Endothelial cell (in vitro differentiated cells): ENCODE data around the gene OMP. TPM values are rescaled to one million over a fixed set of nuclear protein-coding genes. Genes with fewer than 3 reads are reported as not detected.
A peak's percentile ranks its signal among the peaks of the same experiment; 100 is the strongest.

Source experiments
- DNase-seq: peaks from one replicate; pipeline ENCODE4 v3.0.0; 2021; ENCODE audit warnings: low spot score
- H3K27ac Mint-ChIP-seq: one replicate; pipeline ENCODE4 v1.8.0; 2021; ENCODE audit warnings: mixed read lengths, inconsistent platforms; ENCODE audit not compliant: unreplicated experiment
- H3K27me3 Mint-ChIP-seq: one replicate; pipeline ENCODE4 v1.8.0; 2021; ENCODE audit warnings: mild to moderate bottlenecking, moderate library complexity, mixed read lengths, inconsistent platforms; ENCODE audit not compliant: unreplicated experiment
- H3K36me3 Mint-ChIP-seq: one replicate; pipeline ENCODE4 v1.8.0; 2021; ENCODE audit warnings: mild to moderate bottlenecking, low read depth, mixed read lengths, inconsistent platforms; ENCODE audit not compliant: unreplicated experiment
- H3K4me1 Mint-ChIP-seq: one replicate; pipeline ENCODE4 v1.8.0; 2021; ENCODE audit warnings: mild to moderate bottlenecking, mixed read lengths, inconsistent platforms; ENCODE audit not compliant: unreplicated experiment
- H3K4me3 Mint-ChIP-seq: one replicate; pipeline ENCODE4 v1.8.0; 2021; ENCODE audit warnings: mild to moderate bottlenecking, mixed read lengths, inconsistent platforms; ENCODE audit not compliant: unreplicated experiment
- H3K9me3 Mint-ChIP-seq: one replicate; pipeline ENCODE4 v1.8.0; 2021; ENCODE audit warnings: mixed read lengths, inconsistent platforms; ENCODE audit not compliant: unreplicated experiment
- total RNA-seq: library from RNA; stranded (reverse); fragmentation: NEBNext Ultra II Directional; extraction: Animal tissue kit (Norgen Biotek cat#: 25700); gene quantifications from one replicate; pipeline ENCODE4 v1.2.1, GENCODE V29; 2021; ENCODE audit not compliant: unreplicated experiment
- TF ChIP-seq, protein P1 (sequence below): fragments of 200-600 bp; sonication (generic); IDR thresholded peaks from one replicate; pipeline ENCODE4 v1.5.0; 2021; ENCODE audit warnings: antibody characterized with exemption; ENCODE audit not compliant: unreplicated experiment

Gene OMP
- total RNA-seq, 1 donor from 2014 or later = not detected

DNA sequence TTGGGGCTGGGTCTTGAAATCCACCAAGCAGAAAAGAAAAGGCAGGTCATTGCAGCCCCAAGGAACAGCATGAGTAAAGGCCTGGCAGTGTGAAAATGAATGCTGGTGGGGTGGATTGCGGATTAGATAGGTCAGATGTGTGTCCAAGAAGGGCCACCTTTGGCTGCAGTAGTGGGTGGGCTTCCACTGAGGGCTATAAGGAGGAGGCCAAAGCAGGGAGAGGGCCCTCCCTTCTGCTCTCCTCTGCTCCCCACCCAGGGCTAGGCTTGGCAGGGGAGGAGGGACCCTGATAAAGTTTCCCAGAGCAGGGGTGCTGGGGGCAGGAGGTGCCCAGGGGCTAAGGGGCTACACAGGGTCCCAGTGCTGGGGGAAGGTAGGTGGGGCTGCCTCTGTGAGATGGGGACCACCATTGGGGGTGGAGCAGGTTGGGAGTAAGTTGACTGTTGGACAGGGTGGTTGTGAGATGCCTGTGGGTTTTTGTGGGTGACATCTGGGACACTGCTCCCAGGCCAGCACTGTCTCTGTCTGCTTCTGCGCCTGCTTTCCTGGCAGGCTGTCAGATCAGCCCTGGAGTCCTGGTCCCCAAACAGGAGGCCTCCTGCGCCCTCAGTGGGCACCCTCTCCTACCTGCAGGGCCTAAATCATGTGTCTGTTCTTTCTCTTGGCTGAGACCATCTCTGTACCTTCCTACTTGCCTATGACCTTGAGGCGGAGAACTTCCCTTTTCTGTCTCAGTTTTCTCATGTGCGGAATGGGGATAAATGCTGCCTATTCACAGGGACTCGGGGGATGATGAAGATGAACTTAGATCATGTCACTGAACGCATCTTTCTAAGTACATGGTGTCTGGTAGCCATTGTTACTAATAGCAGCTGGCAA lies 33.9 kb upstream of the OMP start:
- Mint-ChIP-seq H3K4me3 (peak overlapping the region; percentile 34), H3K9me3 (no peaks in the 10 kb centered on the region), H3K36me3 (peaks cover 8% of the 10 kb centered on the region), H3K27ac (peak overlapping the region; percentile 24), H3K4me1 (peaks cover 38% of the 10 kb centered on the region), H3K27me3 (peaks cover 19% of the 10 kb centered on the region)
- TF ChIP-seq, protein P1, sequence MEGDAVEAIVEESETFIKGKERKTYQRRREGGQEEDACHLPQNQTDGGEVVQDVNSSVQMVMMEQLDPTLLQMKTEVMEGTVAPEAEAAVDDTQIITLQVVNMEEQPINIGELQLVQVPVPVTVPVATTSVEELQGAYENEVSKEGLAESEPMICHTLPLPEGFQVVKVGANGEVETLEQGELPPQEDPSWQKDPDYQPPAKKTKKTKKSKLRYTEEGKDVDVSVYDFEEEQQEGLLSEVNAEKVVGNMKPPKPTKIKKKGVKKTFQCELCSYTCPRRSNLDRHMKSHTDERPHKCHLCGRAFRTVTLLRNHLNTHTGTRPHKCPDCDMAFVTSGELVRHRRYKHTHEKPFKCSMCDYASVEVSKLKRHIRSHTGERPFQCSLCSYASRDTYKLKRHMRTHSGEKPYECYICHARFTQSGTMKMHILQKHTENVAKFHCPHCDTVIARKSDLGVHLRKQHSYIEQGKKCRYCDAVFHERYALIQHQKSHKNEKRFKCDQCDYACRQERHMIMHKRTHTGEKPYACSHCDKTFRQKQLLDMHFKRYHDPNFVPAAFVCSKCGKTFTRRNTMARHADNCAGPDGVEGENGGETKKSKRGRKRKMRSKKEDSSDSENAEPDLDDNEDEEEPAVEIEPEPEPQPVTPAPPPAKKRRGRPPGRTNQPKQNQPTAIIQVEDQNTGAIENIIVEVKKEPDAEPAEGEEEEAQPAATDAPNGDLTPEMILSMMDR = no peak
- no peak for DNase-seq

DNA sequence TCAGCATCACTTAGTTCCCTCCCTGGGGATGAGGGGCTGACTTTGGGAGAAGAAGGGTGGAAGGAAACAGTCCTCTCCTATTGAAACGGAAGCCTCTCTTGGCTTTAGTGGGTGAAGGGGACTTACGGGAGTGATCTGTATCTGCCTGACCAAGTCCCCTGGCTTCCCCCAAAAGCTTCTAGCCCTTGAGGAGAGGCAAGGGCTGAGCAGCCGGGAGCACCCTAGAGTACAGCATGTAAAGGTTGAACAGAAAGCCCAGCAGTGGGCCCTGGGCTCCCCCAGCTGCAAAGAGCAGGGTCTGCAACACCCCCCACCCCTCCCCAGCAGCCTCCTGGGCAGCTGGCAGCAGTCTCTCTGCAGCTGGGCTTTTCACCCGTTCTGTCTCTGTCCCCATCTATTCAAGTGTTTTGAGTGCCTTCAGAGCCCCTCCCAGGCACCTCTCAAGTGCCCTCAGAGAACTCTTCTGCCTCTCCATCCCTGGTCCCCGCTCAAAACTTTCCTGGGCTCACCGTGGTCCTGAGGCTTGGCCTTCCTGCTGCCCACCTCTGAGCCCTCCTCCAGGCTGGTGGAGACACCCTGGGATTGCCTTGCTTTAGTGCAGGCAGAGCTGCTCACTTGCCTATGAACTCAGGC lies 33.2 kb upstream of the OMP start:
- Mint-ChIP-seq H3K9me3 (no peaks in the 10 kb centered on the region), H3K27ac (peak overlapping the region; percentile 24), H3K36me3 (peaks cover 8% of the 10 kb centered on the region), H3K4me3 (no peak overlapping the region), H3K4me1 (peaks cover 38% of the 10 kb centered on the region), H3K27me3 (peaks cover 19% of the 10 kb centered on the region)
- DNase-seq = no peak
- TF ChIP-seq, protein P1 = no peak

DNA sequence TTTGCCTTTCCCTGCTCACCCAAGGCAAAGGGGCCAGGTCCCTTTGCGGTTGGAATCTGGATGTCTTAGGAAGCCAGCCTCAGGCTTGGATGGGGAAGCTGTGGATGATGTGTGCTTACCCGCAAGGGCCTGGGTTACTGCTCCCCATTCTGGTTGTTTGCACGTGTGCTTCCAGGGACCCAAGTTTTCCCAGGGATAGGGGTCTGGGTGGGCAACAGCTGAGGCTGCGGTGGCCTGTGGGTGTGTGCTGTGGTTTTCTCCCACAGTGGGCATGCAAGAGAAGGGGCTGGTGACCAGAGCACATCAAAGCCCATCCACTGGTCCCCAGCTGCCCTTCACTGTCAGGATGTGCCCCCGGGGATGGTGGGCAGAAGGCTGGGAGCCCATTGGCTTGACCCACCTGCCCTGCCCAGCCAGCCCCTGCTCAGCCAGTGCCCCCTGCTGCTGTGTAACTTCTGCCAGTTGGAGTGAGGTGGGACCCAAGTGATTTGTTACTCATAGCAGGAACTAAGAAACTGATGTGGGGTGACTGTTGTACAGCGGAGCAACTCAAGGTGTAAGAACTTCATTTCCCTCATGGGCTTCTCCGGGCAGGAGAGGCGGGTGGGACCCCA lies 32.6 kb upstream of the OMP start:
- H3K4me1 Mint-ChIP-seq = peaks cover 38% of the 10 kb centered on the region
- peaks cover 8% of the 10 kb centered on the region for H3K36me3 Mint-ChIP-seq
- TF ChIP-seq, protein P1 = no peak
- no peak for DNase-seq
- H3K27ac Mint-ChIP-seq = no peak overlapping the region
- no peak overlapping the region for H3K4me3 Mint-ChIP-seq
- H3K9me3 Mint-ChIP-seq = no peaks in the 10 kb centered on the region
- peaks cover 17% of the 10 kb centered on the region for H3K27me3 Mint-ChIP-seq

DNA sequence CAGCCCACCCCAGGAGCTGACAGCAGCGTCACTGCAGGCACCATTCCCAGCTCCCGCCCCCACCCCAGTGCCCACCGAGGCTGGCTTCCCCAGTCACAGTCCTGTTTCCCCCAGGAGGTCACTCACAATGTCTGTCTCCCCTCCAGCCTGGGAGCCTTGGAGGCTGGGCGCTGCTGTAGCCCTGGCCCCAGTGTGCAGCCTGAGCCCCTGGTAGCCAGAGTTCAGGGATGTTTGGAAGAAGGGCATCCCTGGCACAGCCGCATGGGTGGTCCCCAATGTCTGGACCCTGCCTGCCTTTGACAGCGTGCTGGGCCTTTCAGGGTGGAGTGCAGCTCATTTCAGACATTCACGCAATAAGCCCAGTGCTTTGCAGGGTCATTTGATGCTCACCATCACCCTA lies 31.6 kb upstream of the OMP start:
- TF ChIP-seq, protein P1 = no peak
- H3K27ac Mint-ChIP-seq = no peak overlapping the region
- peaks cover 14% of the 10 kb centered on the region for H3K27me3 Mint-ChIP-seq
- peaks cover 8% of the 10 kb centered on the region for H3K36me3 Mint-ChIP-seq
- no peak overlapping the region for H3K4me3 Mint-ChIP-seq
- H3K4me1 Mint-ChIP-seq = peaks cover 34% of the 10 kb centered on the region
- DNase-seq = no peak
- H3K9me3 Mint-ChIP-seq = no peaks in the 10 kb centered on the region
